ENCODE measurements around the gene CHCHD3.

- TF ChIP-seq CTCF (IDR thresholded peaks at IDR 0.05) (no peak), POLR2AphosphoS5 (IDR thresholded peaks at IDR 0.05) (no peak), EP300 (IDR thresholded peaks at IDR 0.05) (no peak), POLR2A (IDR thresholded peaks at IDR 0.05) (no peak)
These were observed 215.3 kb downstream of the CHCHD3 start for GRCh38 chr7:132866551-132866950.
